K562 (cell line): ENCODE data around the gene ZC3H6. TPM values are rescaled to one million over a fixed set of nuclear protein-coding genes. Genes with fewer than 3 reads are reported as not detected.
A peak's percentile ranks its signal among the peaks of the same experiment; 100 is the strongest.

Source experiments
- BHLHE40 ChIP-seq: IDR thresholded peaks from 2 replicates; pipeline ENCODE4 v1.6.1; 2011; ENCODE audit warnings: low read length, improper control_type of control experiment
- BRD4 ChIP-seq: fragments of 200-600 bp; sonication (generic); IDR thresholded peaks from 2 replicates; pipeline ENCODE4 v1.6.1; 2017; ENCODE audit warnings: inconsistent platforms
- CBFA2T2 ChIP-seq: fragments of 450-650 bp; conservative IDR thresholded peaks from 2 replicates; pipeline ENCODE4 v1.6.1; 2017; ENCODE audit warnings: mild to moderate bottlenecking
- DACH1 ChIP-seq: fragments of 450-650 bp; IDR thresholded peaks from 2 replicates; pipeline ENCODE4 v1.6.1; 2018; ENCODE audit not compliant: partially characterized antibody
- EP300 ChIP-seq: IDR thresholded peaks from 2 replicates; pipeline ENCODE4 v1.6.1; 2012; ENCODE audit warnings: low read length, improper control_type of control experiment
- ESRRA ChIP-seq: fragments of 450-650 bp; IDR thresholded peaks from 2 replicates; pipeline ENCODE4 v1.6.1; 2014; ENCODE audit warnings: low read depth, mild to moderate bottlenecking, moderate library complexity, borderline replicate concordance
- HMG20A ChIP-seq: fragments of 450-650 bp; formaldehyde crosslinking; conservative IDR thresholded peaks from 2 replicates; pipeline ENCODE4 v1.4.0; 2020; ENCODE audit warnings: mild to moderate bottlenecking, mixed read lengths
- HMGN3 ChIP-seq: IDR thresholded peaks from 2 replicates; pipeline ENCODE4 v1.6.1; 2011; ENCODE audit warnings: borderline replicate concordance, low read depth, mild to moderate bottlenecking, mixed read lengths, low read length; ENCODE audit not compliant: insufficient read length; ENCODE audit errors: extremely low read depth
- HOMEZ ChIP-seq: fragments of 250-450 bp; sonication (Bioruptor Pico); IDR thresholded peaks from 2 replicates; pipeline ENCODE4 v1.4.0; 2020; ENCODE audit warnings: mild to moderate bottlenecking, moderate library complexity
- KAT8 ChIP-seq: fragments of 450-650 bp; IDR thresholded peaks from 2 replicates; pipeline ENCODE4 v1.6.1; 2016; ENCODE audit warnings: low read depth, mild to moderate bottlenecking
- MAX ChIP-seq: sonication (generic); formaldehyde crosslinking; IDR thresholded peaks from 2 replicates; pipeline ENCODE4 v1.9.0; 2022; ENCODE audit warnings: mild to moderate bottlenecking, missing genetic modification reagents
- MYBL2 ChIP-seq, 2 experiments: fragments of 450-650 bp in 1 of 2; sonication (generic) in 1 of 2; formaldehyde crosslinking in 1 of 2; IDR thresholded peaks; 2 replicates each; pipeline versions ENCODE4 v1.6.1 to v1.8.1; 2017 to 2022; ENCODE audit warnings: borderline replicate concordance in 1 of 2, inconsistent platforms in 1 of 2, low read depth in 1 of 2, mild to moderate bottlenecking in 1 of 2, missing genetic modification reagents in 1 of 2, moderate library complexity in 1 of 2
- POLR2AphosphoS2 ChIP-seq: IDR thresholded peaks from 2 replicates; pipeline ENCODE4 v1.6.1; 2012; ENCODE audit warnings: low read length, improper control_type of control experiment
- SMARCC2 ChIP-seq: fragments of 450-650 bp; IDR thresholded peaks from 2 replicates; pipeline ENCODE4 v1.6.1; 2017; ENCODE audit warnings: antibody characterized with exemption, moderate library complexity, mild to moderate bottlenecking, low read depth
- SOX6 ChIP-seq: fragments of 450-650 bp; IDR thresholded peaks from 2 replicates; pipeline ENCODE4 v1.6.1; 2014; ENCODE audit warnings: mild to moderate bottlenecking
- SREBF1 ChIP-seq: fragments of 150-350 bp; IDR thresholded peaks from 2 replicates; pipeline ENCODE4 v1.6.1; 2014; ENCODE audit warnings: antibody characterized with exemption, low read depth, low read length, borderline replicate concordance
- SRF ChIP-seq, 2 experiments: fragments of 250-450, 450-650 bp in 1 of 2; sonication (Bioruptor Pico) in 1 of 2; sonication (generic) in 1 of 2; formaldehyde crosslinking; IDR thresholded peaks; 2 replicates each; pipeline versions ENCODE4 v1.5.0 to v1.5.1; 2020 to 2022; ENCODE audit warnings: mild to moderate bottlenecking in 1 of 2, missing genetic modification reagents in 1 of 2
- TFAP4 ChIP-seq: sonication (generic); formaldehyde crosslinking; IDR thresholded peaks from 2 replicates; pipeline ENCODE4 v1.8.0; 2022; ENCODE audit warnings: missing genetic modification reagents, mild to moderate bottlenecking, moderate library complexity, borderline replicate concordance
- ZNF165 ChIP-seq: fragments of 250-450 bp; sonication (Bioruptor Pico); IDR thresholded peaks from 2 replicates; pipeline ENCODE4 v1.4.0; 2020; ENCODE audit warnings: borderline replicate concordance
- ZNF311 ChIP-seq: fragments of 250-450 bp; sonication (Bioruptor Pico); IDR thresholded peaks from 2 replicates; pipeline ENCODE4 v1.4.0; 2020; ENCODE audit warnings: mild to moderate bottlenecking, moderate library complexity
- ZNF644 ChIP-seq: fragments of 200-800 bp; sonication (Bioruptor generic); IDR thresholded peaks from 2 replicates; pipeline ENCODE4 v1.6.1; 2016; ENCODE audit warnings: low read depth, missing genetic modification characterization, missing compliant biosample characterization
- polyA plus RNA-seq, 8 experiments: library from polyadenylated mRNA; depleted of rRNA in 4 of 8; stranded (reverse) in 5 of 8; unstranded in 3 of 8; fragments of >200 nt; fragmentation: Nextera tagmentation in 2 of 8; fragmentation: Illumina TruSeq in 1 of 8; extraction: Ambion mirVana in 2 of 8; extraction: Trizol in 1 of 8; gene quantifications; 2 replicates each; pipeline versions ENCODE4 v1.2.1 to v1.2.3, GENCODE V29; 2011 to 2014; ENCODE audit warnings: inconsistent platforms in 1 of 8, missing spikeins in 1 of 8
- total RNA-seq, 7 experiments: library from RNA; depleted of rRNA in 6 of 7; stranded (reverse); fragments of >200 nt in 6 of 7; fragmentation: Illumina TruSeq in 2 of 7; extraction: Trizol in 2 of 7; gene quantifications; 2 replicates each; pipeline versions ENCODE4 v1.2.1 to v1.2.3, GENCODE V29; 2011 to 2021; ENCODE audit warnings: low replicate concordance in 1 of 7
- TF ChIP-seq, protein P1 (sequence below): fragments of 250-450 bp; sonication (Bioruptor Pico); IDR thresholded peaks from 2 replicates; pipeline ENCODE4 v1.9.0; 2021; ENCODE audit warnings: mild to moderate bottlenecking
- TF ChIP-seq, protein P2 (sequence below): sonication (generic); formaldehyde crosslinking; IDR thresholded peaks from 2 replicates; pipeline ENCODE4 v1.8.0; 2022; ENCODE audit warnings: mild to moderate bottlenecking, missing genetic modification reagents, borderline replicate concordance

ZC3H6 gene
- total and polyA plus RNA-seq, 9 of the 15 experiments (the other 6 are each of a cell fraction or from before 2014, with no cell fraction given): 0.45 to 1.9 (median 1.5) TPM

DNA sequence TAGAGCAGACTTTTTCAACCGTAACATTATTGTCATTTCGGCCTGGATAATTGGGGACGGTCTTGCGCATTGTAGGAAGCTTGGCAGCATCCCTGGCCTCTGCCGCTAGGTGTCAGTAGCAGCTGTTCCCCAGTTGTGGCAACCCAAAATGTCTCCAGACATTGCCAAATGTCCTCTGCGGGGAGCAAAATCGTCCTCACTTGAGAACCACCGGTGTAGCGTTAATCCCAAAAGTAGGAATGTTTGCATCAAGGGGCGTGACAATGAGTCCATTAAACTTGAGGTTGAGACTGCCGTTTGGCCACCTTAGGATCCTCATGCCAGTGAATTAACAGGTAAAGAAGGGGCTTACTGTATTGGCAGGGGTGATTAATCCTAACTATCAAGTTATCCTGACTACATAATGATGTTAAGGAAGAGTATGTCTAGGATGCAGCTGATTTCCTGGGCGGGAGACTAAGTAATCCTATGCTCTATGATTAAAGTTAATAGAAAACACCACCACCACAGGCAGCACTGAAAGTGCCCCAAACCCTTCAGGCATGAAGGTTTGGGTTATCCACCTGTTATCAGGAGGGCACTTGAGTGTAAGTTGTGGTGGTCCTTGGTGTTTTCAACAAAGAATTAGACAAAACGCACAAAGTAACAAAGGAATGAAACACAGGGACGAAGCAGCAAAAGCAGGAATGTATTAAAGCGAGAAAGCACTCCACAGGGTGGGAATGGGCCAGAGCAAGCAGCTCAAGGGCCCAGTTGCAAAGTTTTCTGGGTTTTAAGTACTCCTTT is 15.7 kb upstream of the ZC3H6 start (continued):
- TF ChIP-seq MYBL2 (IDR thresholded peaks at IDR 0.05; ENCODE audit: low read depth) (no peak), MYBL2 (CRISPR knock-in tag; IDR thresholded peaks at IDR 0.05; ENCODE audit: borderline replicate concordance) (no peak), HMG20A (CRISPR knock-in tag) (no peak), BHLHE40 (peak; percentile 39; the same call in 1 of the 2 replicates), TFAP4 (CRISPR knock-in tag) (peak; percentile 82), HOMEZ (CRISPR knock-in tag) (no peak), SMARCC2 (no peak), SREBF1 (no peak), DACH1 (peak; percentile 75), BRD4 (no peak), ESRRA (peak; percentile 27; the same call in 1 of the 2 replicates), SOX6 (0 out of 2 replicates have a peak, but pooled peaks have one; percentile 11), EP300 (no peak), SRF (CRISPR knock-in tag; IDR thresholded peaks at IDR 0.05) (no peak), KAT8 (peak; percentile 55; the same call in 1 of the 2 replicates), MAX (CRISPR knock-in tag) (no peak), CBFA2T2 (no peak), POLR2AphosphoS2 (no peak), HMGN3 (no peak), ZNF311 (CRISPR knock-in tag) (no peak), ZNF165 (CRISPR knock-in tag) (no peak), ZNF644 (no peak)
- TF ChIP-seq, protein P1, sequence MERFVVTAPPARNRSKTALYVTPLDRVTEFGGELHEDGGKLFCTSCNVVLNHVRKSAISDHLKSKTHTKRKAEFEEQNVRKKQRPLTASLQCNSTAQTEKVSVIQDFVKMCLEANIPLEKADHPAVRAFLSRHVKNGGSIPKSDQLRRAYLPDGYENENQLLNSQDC: no peak
- TF ChIP-seq, protein P2, sequence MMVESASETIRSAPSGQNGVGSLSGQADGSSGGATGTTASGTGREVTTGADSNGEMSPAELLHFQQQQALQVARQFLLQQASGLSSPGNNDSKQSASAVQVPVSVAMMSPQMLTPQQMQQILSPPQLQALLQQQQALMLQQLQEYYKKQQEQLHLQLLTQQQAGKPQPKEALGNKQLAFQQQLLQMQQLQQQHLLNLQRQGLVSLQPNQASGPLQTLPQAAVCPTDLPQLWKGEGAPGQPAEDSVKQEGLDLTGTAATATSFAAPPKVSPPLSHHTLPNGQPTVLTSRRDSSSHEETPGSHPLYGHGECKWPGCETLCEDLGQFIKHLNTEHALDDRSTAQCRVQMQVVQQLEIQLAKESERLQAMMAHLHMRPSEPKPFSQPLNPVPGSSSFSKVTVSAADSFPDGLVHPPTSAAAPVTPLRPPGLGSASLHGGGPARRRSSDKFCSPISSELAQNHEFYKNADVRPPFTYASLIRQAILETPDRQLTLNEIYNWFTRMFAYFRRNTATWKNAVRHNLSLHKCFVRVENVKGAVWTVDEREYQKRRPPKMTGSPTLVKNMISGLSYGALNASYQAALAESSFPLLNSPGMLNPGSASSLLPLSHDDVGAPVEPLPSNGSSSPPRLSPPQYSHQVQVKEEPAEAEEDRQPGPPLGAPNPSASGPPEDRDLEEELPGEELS (CRISPR knock-in tag): no peak
